ENCODE data around the gene OR52N5.

OR52N5 gene

DNA sequence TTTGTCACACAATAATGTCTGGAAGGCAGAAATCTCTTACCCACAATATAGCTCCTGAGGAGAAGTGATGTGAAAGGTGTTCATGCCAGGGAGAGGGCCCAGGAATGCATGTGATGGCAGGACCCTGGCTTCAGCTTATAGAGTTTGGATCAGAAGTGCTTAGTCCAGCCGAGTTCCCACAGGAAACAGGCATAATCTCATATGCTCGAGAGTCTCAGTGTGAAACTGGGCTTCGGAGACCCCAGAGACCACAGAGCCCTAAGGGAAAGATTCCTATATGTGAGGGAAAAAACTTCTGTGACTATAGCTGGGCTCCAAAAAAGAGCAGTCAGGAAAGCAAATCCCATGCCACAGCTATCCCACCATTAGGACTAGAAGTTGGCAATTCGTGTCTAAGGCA, at the start of gene OR52N5:
Gene OR52N5, minus strand, starts transcription at position 101 of the 400 bp plus-strand sequence. CDS start 4,721 bp downstream, outside the sequence.
- no peak for DNase-seq

DNA sequence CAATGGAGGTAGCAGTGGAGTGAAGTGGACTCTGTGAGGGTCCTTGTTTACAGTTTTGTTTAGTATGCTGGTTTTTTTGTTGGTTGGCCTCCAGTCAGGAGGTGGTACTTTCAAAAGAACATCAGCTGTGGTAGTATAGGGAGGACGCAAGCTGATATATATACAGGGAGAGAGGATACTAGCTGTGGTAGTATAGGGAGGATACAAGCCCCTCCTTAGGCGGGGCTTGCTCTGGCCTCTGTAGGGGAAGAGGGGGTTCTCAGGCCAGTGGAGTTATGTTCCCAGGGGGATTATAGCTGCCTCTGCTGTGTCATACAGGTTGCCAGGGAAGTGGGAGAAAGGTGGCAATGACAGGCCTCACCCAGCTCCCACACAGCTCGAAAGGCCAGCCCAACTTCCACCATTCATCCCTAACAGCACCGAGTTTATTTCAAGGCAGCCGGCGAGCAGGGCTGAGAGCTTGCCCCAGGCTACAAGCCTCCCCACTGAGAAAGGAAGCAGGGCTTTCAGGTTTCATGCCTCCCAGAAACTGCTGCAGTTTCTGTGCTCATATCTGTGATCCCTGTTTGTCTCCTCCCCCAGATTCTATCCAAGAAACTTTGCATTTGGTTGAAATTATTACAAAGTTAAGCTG, 48.2 kb upstream of the OR52N5 start:
- DNase-seq: no peak

DNA sequence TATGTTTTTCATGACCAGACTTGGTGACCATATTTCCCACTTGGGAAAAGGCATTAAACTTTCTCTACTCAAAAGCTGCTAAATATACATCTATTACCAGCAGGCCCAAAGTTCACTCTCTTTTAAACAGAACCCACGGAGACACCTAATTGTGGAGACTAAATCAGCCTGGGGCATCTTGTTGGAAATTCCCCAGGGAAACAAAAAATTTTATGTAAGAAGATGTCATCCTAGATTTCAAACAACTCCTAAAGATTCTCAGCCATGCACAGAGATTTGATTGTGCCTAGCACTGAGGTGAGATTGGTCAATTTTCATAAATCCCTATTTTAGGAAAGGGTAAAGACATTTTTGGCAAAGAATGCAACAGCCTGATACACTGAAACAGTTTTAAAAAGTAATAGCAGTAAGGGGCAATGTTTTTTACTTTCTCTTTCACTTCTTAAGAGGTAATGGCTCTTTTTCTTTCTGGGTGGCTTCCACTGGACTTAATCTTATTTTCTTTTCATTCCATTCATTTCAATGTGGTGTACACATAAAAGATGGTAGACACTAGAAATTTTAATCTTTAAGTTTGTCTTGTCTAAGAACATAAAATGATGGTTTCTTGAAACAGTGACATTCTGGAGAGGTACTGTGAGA, 35.2 kb upstream of the OR52N5 start:
- no peak for DNase-seq

DNA sequence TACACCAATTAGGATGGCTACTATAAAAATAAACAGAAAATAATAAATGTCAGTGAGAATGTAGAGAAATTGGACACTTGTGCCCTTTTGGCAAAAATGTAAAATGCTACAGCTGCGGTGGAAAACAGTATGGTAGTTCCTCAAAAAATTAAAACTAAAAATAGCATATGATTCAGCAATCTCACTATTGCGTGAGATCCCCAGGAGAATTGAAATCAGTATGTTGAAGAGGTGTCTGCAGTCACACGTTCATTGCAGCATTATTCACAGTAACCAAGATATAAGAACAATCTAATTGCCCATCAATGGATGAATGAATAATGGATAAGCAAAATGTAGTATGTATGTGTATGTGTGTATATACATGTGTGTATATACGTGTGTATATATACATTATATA, 32.4 kb upstream of the OR52N5 start:
- DNase-seq: no peak

DNA sequence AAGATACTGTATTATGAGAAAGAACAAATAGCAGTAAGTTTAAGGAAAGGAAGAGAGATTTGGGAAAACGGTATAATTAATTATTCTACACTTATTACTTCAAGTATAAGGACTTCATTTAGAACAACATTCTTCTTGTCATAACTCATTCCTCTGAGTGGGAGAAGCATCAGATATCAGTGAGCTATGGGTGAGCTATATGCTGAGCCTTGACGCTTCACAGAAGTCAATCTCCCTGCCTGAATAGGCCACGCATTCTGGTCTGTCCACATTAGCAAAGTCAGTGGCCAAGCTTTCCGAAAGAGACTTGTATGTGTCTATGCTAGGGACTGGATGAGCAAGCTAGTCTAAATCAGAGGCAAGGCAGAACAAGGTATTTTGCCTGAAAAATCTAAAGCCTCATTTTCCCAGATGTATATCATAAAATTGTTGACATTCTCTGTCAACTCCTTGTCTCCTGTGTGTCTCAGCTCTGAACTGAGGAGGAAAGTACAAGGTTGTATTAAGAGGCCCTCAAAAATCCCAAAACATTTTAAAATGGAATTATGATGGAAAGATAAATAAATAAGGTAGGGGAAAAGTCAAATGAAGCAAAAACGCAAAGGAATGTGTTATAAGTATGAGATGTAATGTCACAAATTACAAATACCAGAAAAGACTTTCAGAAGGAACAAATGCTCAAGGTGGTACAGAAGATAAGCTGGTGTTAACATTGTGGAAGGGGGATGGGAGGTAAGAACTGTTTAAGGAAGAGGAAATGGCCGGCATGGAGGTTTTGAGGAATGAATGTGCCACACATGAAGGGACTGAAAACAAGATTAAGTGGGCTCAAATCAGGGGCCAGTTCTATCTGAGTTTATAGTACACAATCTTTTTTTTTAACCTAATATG, 27.0 kb upstream of the OR52N5 start:
- DNase-seq: no peak

DNA sequence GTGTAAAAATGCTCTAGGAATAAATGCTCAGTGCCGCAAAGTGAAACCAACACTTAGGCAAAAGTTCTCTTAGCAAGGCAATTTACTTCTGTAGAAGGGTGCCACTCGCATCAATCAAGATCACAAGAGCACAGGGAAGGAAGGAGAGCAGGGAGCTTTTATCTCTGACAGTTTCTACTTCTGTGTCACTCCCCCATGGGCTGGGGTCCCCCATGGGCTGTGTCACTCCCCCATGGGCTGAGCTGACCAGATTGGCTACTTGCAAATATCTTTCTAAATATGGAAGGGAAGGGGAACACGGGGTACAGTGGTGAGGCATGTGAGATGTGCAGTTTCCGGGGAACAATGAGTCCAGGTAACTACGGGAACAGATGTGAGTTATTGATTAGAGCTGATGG, 26.0 kb upstream of the OR52N5 start:
- DNase-seq: no peak

DNA sequence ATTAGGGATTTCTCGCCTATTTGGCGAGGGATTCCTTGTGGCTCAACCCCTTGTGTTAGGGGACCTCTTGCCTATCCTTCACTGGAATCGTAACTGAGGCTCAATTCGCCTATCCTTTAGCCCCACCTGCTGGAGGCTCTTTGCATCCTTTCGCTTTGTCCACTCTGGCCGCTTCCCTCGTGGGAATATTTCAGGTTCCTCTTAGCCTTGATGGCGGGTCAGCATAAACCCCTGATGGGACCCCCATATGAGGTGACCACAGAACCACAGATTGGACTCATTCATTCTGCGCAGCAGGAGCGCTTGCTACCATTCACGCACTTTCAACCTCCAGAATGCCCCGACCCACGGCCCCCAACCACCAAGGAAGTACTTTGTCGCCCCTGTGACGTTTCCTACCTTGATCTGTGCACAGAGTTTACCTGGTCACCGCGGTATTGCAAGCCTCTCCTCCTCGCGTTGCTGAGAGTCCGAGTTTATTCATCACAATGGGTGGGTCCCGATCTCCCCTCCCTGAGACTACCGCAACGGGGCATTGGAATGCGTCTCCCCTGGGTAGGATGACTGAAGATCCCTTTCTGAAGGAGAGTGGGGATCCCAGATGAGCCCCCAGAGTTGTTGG, 25.5 kb upstream of the OR52N5 start, which contains the start of gene OR52N2:
Gene OR52N2, plus strand, starts transcription at position 425 of the 622 bp plus-strand sequence. CDS start 11,412 bp downstream, outside the sequence.
- DNase-seq: peak in 52 of 58 donors; percentile 4 to 72 (median 34)

DNA sequence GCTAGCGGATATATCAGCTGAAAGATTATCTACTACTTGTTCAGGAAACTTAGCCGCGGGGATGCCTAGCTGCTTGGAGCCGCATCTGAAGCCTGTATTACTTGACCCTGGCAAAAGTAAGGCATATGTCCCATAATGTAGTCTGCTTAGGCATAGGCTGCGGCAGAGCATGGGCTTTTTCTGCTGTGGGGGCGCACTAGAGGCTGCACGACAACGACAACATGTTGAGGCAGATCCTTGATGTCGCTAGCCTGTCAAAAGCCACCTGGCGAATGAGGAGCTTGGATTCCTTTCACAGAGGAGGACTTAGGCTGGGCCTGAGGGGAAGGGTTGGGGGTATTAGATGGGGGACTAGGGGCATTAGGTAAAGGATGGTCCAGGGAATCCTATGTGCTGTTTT, 24.4 kb upstream of the OR52N5 start:
- no peak for DNase-seq

DNA sequence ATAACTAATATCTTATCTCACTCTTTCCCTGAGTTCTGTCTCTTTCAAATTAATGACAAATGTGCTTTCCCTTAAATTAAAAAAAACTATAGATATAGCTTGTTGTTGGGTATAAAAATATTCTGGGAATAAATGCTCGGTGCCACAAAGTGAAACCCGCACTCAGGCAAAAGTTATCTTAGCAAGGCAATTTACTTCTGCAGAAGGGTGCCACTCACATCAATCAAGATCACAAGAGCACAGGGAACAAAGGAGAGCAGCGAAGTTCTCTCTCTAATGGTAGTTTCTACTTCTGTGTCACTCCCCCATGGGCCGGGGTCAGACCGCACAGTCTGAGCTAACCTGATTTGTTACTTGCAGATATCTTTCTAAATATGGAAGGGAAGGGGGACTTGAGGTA, 20.8 kb upstream of the OR52N5 start:
- no peak for DNase-seq

DNA sequence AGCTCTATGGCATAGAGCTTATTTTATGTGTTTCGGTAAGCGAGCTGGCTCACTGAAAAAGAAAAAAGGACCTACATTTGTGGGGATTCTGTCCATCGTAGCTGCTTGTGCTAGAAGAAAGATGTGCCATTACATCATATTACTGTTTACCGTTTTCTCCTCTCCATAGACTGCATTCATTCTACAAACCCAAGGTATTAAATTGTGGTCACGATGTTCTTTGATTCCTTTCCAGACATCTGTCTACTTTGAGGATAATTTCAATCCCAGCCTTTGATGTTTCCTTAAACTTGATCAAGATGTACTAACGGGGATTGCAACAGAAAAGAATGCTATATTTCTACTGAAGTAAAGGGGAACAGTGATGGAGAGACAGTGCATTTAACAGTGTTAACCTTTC, 13.4 kb upstream of the OR52N5 start:
- no peak for DNase-seq

DNA sequence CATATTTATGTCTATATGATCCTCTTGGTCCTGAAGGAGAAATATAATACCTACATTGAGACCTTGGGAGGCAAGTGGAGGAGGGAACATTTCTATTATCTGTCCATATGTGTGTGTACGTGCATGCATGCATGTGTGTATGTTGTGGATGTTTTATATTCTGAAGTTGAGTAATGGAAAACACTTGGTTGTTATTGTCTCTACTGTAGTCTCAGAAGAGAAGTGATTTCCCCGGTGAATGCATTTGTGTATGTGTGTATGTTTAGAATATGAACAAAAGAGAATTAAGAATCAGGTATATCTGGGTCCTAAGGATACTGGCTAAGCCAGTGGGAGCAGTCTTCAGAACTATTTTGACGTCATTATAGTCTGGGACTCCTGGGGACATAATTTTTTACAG, 8.0 kb upstream of the OR52N5 start, which contains the start of gene OR52N1:
Gene OR52N1, minus strand, starts transcription at position 101 of the 400 bp plus-strand sequence. CDS start 2,449 bp downstream, outside the sequence.
- no peak for DNase-seq

DNA sequence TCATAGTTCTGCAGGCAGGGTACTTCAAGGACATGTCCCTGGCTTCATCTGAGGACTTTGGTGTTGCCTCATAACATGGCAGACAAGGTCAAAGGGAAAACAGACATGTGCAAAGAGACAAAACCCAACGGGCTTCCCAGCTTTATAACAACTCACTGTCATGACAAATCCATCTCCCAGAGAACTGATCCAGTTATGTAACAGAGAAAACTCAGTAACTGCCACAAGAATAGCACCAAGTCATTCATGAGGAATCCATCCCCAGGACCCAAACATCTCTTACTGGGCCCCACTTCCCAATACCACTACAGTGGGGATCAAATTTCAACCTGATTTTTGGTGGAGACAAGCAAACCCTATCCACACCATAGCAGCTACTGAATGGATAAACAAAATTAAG, 16.1 kb downstream of the OR52N5 start:
- no peak for DNase-seq

DNA sequence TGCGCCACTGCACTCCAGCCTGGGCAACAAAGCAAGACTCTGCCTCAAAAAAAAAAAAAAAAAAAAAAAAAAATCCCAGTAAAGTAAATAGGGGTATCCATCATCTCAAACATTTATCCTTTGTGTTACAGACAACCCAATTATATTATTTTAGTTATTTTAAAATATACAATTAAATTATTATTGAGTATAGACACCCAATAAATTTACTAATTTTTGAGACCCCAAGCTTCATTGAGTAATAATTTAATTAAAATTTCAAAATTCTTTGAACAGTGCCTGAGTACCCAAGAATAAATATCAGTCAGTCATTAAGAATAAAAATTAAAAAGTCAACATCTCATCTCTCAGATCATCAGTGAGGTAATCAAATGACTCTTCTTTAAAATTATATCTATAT, 29.2 kb downstream of the OR52N5 start, which contains the start of gene OR52N4:
Gene OR52N4, plus strand, starts transcription at position 301 of the 400 bp plus-strand sequence. CDS start 498 bp downstream, outside the sequence.
- no peak for DNase-seq

DNA sequence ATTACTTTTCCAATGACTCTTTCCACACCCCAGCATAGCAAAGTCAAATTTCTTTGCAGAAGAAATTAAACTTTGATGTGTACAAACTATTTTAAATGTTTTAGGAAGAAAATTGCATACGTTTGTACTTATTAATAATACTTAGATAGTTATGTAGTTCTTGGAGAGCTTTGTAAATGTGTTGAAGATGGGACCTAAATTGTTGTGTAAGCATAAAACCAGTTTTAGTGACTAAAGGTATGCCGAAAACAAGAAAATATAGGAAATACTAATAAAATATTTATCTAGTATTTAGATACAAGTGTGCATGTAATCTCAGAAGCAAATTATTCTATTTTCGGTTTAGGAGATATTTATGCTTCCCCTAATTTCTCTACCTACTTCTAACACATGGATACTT, 33.3 kb downstream of the OR52N5 start:
- no peak for DNase-seq

DNA sequence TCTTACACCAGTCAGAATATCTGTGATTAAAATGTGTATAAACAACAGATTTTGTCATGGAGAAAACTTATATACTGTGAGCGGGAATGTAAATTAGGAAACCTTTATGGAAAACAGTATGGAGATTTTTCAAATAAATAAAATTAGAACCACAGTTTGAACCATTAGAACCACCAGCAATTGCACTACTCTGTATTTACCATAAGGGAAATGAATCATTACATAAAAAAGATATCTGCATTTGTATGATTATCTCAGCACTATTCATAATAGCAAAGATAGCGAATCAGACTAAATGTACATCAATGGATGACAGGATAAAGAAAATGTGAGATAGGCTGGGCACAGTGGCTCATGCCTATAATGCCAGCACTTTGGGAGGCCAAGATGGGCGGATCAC, 36.5 kb downstream of the OR52N5 start:
- DNase-seq: no peak

DNA sequence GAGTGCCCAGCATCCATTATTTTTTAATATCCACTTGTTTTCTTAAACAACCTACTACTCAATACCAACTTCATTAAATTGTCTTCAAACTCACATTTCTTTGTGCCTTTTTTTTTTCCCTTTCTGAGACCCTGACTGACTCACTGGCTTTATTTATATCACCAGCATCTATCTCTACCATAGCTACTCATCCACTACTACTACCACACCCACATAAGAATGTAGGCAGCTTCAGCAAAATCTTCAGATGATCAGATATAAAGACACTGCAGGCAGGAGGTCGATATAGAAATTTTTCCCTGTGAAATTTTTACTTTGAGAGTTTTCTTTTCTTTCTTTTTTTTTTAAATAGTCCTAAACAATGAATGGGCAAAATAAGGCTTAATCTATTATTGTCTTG, 44.7 kb downstream of the OR52N5 start:
- no peak for DNase-seq

DNA sequence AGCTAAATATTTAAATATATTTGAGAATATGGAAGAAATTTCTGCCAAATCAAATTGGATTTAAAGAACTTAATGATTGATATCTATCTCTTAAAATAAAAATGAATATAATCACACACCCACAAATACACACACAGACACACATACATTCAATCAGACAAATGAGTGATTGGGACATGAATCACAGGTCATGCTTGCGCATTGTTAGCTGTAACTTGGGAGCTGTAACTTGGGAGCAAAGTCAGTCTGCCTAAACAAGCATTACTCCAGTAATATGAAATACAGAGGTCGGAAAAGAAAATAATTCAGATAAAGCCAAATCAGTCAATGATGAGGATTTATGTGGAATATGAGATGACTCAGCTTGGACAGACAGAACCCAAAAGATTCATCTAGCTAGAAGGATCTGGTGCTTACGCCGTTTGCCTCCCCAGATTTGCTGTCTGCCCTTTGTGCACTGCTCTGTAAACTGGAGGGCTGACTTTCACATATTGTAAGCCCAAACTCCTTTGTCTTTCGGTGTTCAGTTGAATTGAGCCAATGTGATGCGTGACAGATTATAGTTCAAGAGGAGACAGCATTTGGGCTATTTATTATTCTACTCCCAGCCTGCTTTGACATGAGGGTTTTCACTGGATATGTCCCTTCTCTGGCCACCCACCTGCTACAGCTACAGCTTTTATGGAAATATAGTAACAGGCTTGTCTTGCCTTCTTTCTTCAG, 45.3 kb downstream of the OR52N5 start:
- DNase-seq: no peak

DNA sequence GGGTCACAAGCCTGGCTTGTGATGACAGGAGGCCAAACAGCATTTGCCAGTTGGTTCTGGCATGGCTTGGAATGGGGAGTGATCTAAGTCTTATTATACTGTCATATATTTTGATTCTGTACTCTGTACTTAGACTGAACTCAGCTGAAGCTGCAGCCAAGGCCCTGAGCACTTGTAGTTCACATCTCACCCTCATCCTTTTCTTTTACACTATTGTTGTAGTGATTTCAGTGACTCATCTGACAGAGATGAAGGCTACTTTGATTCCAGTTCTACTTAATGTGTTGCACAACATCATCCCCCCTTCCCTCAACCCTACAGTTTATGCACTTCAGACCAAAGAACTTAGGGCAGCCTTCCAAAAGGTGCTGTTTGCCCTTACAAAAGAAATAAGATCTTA, 46.1 kb downstream of the OR52N5 start:
- DNase-seq: no peak

DNA sequence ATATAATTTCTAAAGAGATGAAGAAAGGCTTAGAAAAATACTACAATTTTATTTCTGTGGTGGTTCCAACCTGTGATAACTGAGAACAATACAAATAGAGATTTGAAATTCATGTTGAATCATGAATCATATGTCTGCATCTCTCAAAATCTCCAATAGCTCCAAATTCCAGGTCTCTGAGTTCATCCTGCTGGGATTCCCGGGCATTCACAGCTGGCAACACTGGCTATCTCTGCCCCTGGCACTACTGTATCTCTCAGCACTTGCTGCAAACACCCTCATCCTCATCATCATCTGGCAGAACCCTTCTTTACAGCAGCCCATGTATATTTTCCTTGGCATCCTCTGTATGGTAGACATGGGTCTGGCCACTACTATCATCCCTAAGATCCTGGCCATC, 46.8 kb downstream of the OR52N5 start, which contains the start of gene OR56B1:
Gene OR56B1, plus strand, starts transcription at position 53 of the 400 bp plus-strand sequence. Its CDS starts 69 bp downstream, at position 122.
- DNase-seq: no peak

DNA sequence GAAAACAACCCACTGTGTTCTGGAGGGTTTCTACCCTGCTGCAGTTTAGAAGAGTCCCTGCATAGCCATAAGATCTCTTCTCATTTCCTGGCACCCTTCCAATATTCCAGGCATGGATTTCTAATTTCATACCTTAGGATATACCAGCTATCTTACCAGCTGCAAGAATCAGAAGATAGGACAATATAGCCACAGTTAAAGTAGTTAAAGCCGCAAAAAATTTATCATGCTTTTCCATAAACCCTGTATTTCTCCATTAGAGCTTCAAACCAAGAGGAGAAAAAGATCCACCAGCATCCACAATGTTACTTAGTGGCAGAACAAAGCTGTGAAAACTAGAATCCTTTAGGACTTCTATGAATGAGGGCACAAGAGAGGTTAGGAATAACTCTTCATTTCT, 55.5 kb downstream of the OR52N5 start:
- no peak for DNase-seq

DNA sequence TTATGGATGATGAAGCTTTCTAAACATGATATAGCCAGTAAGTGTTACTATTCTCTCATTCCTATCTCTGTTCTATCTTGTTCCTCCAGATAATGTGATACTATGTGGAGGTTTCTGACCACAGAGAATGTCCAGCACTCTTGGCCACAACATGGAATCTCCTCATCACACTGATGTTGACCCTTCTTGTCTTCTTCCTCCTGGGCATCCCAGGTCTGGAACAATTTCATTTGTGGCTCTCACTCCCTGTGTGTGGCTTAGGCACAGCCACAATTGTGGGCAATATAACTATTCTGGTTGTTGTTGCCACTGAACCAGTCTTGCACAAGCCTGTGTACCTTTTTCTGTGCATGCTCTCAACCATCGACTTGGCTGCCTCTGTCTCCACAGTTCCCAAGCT, 56.8 kb downstream of the OR52N5 start:
- no peak for DNase-seq
